Esophagus muscularis mucosa (tissue), 4 donors: Measurements from ENCODE around the gene BCAS2. TPM values are rescaled to one million over a fixed set of nuclear protein-coding genes. Genes with fewer than 3 reads are reported as not detected.
A peak's percentile ranks its signal among the peaks of the same experiment; 100 is the strongest.
"Not testable (repeated sequence)": the region's sequence is repeated elsewhere in the genome, so short reads cannot be mapped to it uniquely, and the experiment has no call there.

Experiments
- DNase-seq: peaks from one replicate; pipeline ENCODE4 v3.0.0-alpha.2; 2017; ENCODE audit errors: extremely low spot score
- H3K27ac ChIP-seq, 4 donors: fragments of 200-600 bp; sonication (generic); replicated peaks in 1 of 4; 1 replicate in 3 of 4; 2 replicates in 1 of 4; pipeline ENCODE4 v1.5.1; 2016 to 2019; ENCODE audit warnings: mild to moderate bottlenecking in 1 of 4
- H3K27me3 ChIP-seq, 4 donors: fragments of 200-600 bp; sonication (generic); one replicate each; pipeline versions ENCODE4 v1.5.1 to v1.6.0; 2016 to 2019
- H3K36me3 ChIP-seq, 4 donors: fragments of 200-600 bp; sonication (generic); one replicate each; pipeline ENCODE4 v1.5.1; 2016 to 2019
- H3K4me1 ChIP-seq, 4 donors: fragments of 200-600 bp; sonication (generic); one replicate each; pipeline ENCODE4 v1.5.1; 2016 to 2019
- H3K4me3 ChIP-seq, 4 donors: fragments of 200-600 bp; sonication (generic); 1 replicate in 2 of 4; 2 replicates in 2 of 4; pipeline ENCODE4 v1.5.1; 2016 to 2019; ENCODE audit warnings: mild to moderate bottlenecking in 4 of 4, moderate library complexity in 1 of 4
- H3K9me3 ChIP-seq, 4 donors: fragments of 200-600 bp; sonication (generic); 1 replicate in 3 of 4; 2 replicates in 1 of 4; pipeline ENCODE4 v1.5.1; 2016 to 2019
- CTCF ChIP-seq, 3 experiments: fragments of 200-600 bp in 2 of 3; fragments of 450-650 bp in 1 of 3; sonication (generic) in 2 of 3; IDR thresholded peaks; one replicate each; pipeline ENCODE4 v1.5.1; 2017 to 2019; ENCODE audit warnings: antibody characterized with exemption in 3 of 3, mild to moderate bottlenecking in 2 of 3, moderate library complexity in 1 of 3
- EP300 ChIP-seq: sonication (generic); formaldehyde crosslinking; IDR thresholded peaks from one replicate; pipeline ENCODE4 v1.6.1; 2017; ENCODE audit warnings: antibody characterized with exemption
- POLR2A ChIP-seq: fragments of 450-650 bp; IDR thresholded peaks from one replicate; pipeline ENCODE4 v1.6.1; 2017; ENCODE audit warnings: antibody characterized with exemption, moderate library complexity, mild to moderate bottlenecking, low read depth
- POLR2AphosphoS5 ChIP-seq, 2 donors: sonication (generic); formaldehyde crosslinking; IDR thresholded peaks; one replicate each; pipeline ENCODE4 v1.6.1; 2017; ENCODE audit warnings: antibody characterized with exemption in 2 of 2
- WGBS: methylation state at CpG from one replicate; pipeline ENCODE4 v1.1.5; 2018; 5-methylcytosine and 5-hydroxymethylcytosine counted together
- intact Hi-C: fragments of 100-400 bp; cut with DNase I; formaldehyde crosslinking; loops from one replicate; pipeline ENCODE4 v1.15.1; 2023
- total RNA-seq, 4 donors: library from RNA; depleted of rRNA; stranded (reverse); fragments of >200 nt; gene quantifications; one replicate each; pipeline versions ENCODE4 v1.1.0 to v1.2.1, GENCODE V29; 2016

BCAS2 gene
- total RNA-seq, 4 donors from 2014 or later = 25.9 to 44.0 (median 34.1) TPM

GRCh38 chr1:114564141-114564540 lies 17.3 kb downstream of the BCAS2 start:
- intact Hi-C loops = no loop called here
- no peak for TF ChIP-seq POLR2A
- TF ChIP-seq CTCF (IDR thresholded peaks at IDR 0.05) = no peak
- TF ChIP-seq POLR2AphosphoS5 (IDR thresholded peaks at IDR 0.05) = no peak
- TF ChIP-seq EP300 = no peak
- Histone ChIP-seq H3K27me3 (no peaks in the 10 kb centered on the region), H3K27ac (no peak overlapping the region), H3K4me1 (no peaks in the 10 kb centered on the region), H3K36me3 (peaks cover 31 to 48% (median 35%) of the 10 kb centered on the region in 4 donors), H3K4me3 (no peak overlapping the region), H3K9me3 (no peaks in the 10 kb centered on the region)
- no peak for DNase-seq

GRCh38 chr1:114562978-114563510 lies 18.4 kb downstream of the BCAS2 start:
- H3K9me3 ChIP-seq, H3K27me3 ChIP-seq, H3K4me1 ChIP-seq, H3K4me3 ChIP-seq, H3K27ac ChIP-seq, DNase-seq, intact Hi-C loops: not testable (repeated sequence)
- 93% methylated on average over 3 of the region's 3 CpGs for WGBS
- H3K36me3 ChIP-seq = peaks cover 21 to 37% (median 25%) of the 10 kb centered on the region in 4 donors

- TF ChIP-seq CTCF (IDR thresholded peaks at IDR 0.05) (no peak), POLR2A (no peak), POLR2AphosphoS5 (IDR thresholded peaks at IDR 0.05) (no peak), EP300 (no peak)
- Histone ChIP-seq H3K36me3 (peaks cover 5 to 20% (median 10%) of the 10 kb centered on the region in 4 donors), H3K27ac (no peak overlapping the region), H3K4me1 (no peaks in the 10 kb centered on the region), H3K4me3 (no peak overlapping the region), H3K9me3 (no peaks in the 10 kb centered on the region), H3K27me3 (no peaks in the 10 kb centered on the region)
- intact Hi-C loops = no loop called here
- no peak for DNase-seq
- 100% methylated on average over 1 of the region's 1 CpG for WGBS
These were observed 20.1 kb downstream of the BCAS2 start for GRCh38 chr1:114561333-114561732.

- peaks cover 0 to under 1% (median 0%) of the 10 kb centered on the region in 4 donors for H3K36me3 ChIP-seq
- H3K4me1 ChIP-seq = no peaks in the 10 kb centered on the region
- TF ChIP-seq CTCF (IDR thresholded peaks at IDR 0.05) (no peak), POLR2A (no peak), EP300 (no peak), POLR2AphosphoS5 (IDR thresholded peaks at IDR 0.05) (no peak)
- no peak overlapping the region for H3K4me3 ChIP-seq
- no peaks in the 10 kb centered on the region for H3K9me3 ChIP-seq
- no peak for DNase-seq
- intact Hi-C loops = no loop called here
- no peak overlapping the region for H3K27ac ChIP-seq
- WGBS = 89% methylated on average over 3 of the region's 3 CpGs
- no peaks in the 10 kb centered on the region for H3K27me3 ChIP-seq
These were observed 22.1 kb downstream of the BCAS2 start for GRCh38 chr1:114559356-114559755.

GRCh38 chr1:114558544-114558943 lies 22.9 kb downstream of the BCAS2 start:
- Histone ChIP-seq H3K9me3 (no peaks in the 10 kb centered on the region), H3K27ac (no peak overlapping the region), H3K4me1 (no peaks in the 10 kb centered on the region), H3K27me3 (no peaks in the 10 kb centered on the region), H3K4me3 (no peak overlapping the region), H3K36me3 (no peaks in the 10 kb centered on the region)
- 56% methylated on average over 1 of the region's 1 CpG for WGBS
- TF ChIP-seq CTCF (IDR thresholded peaks at IDR 0.05) = peak; percentile 9 to 26 (median 11)
- TF ChIP-seq EP300 = no peak
- no peak for TF ChIP-seq POLR2A
- TF ChIP-seq POLR2AphosphoS5 (IDR thresholded peaks at IDR 0.05) = no peak
- intact Hi-C loops = no loop called here
- no peak for DNase-seq
